Upper lobe of left lung (tissue), 4 donors: Measurements from ENCODE around the gene SHROOM4.

Experiments used
- CTCF ChIP-seq, 6 experiments: fragments of 450-650 bp in 4 of 6; fragments of 200-600 bp in 2 of 6; sonication (generic) in 2 of 6; IDR thresholded peaks; one replicate each; pipeline ENCODE4 v1.5.1; 2016 to 2019; ENCODE audit warnings: antibody characterized with exemption in 6 of 6
- EP300 ChIP-seq, 4 donors: sonication (generic); formaldehyde crosslinking; IDR thresholded peaks; one replicate each; pipeline ENCODE4 v1.5.1; 2017; ENCODE audit warnings: antibody characterized with exemption in 4 of 4, control low read depth in 2 of 4
- POLR2A ChIP-seq, 4 donors: fragments of 450-650 bp; IDR thresholded peaks; one replicate each; pipeline ENCODE4 v1.5.1; 2016 to 2017; ENCODE audit warnings: antibody characterized with exemption in 4 of 4, mild to moderate bottlenecking in 2 of 4
- POLR2AphosphoS5 ChIP-seq, 2 donors: sonication (generic); formaldehyde crosslinking; IDR thresholded peaks; one replicate each; pipeline ENCODE4 v1.5.1; 2017; ENCODE audit warnings: antibody characterized with exemption in 2 of 2

GRCh38 chrX:50779694-50780093, 34.3 kb downstream of the SHROOM4 start:
- TF ChIP-seq CTCF (IDR thresholded peaks at IDR 0.05) = no peak
- TF ChIP-seq EP300 (IDR thresholded peaks at IDR 0.05) = no peak
- no peak for TF ChIP-seq POLR2AphosphoS5 (IDR thresholded peaks at IDR 0.05)
- TF ChIP-seq POLR2A (IDR thresholded peaks at IDR 0.05) = no peak
